Testis (tissue), 2 donors: ENCODE data around the gene MCTP1.

ENCODE experiments used
- POLR2A ChIP-seq: fragments of 450-650 bp; IDR thresholded peaks from one replicate; pipeline ENCODE4 v1.6.1; 2017; ENCODE audit warnings: antibody characterized with exemption, mild to moderate bottlenecking, moderate library complexity
- TF ChIP-seq, protein P1 (sequence below), 3 experiments: fragments of 450-650 bp in 2 of 3; fragments of 200-600 bp in 1 of 3; sonication (generic) in 1 of 3; IDR thresholded peaks; one replicate each; pipeline ENCODE4 v1.5.1; 2016 to 2019; ENCODE audit warnings: antibody characterized with exemption in 3 of 3, mild to moderate bottlenecking in 2 of 3, moderate library complexity in 1 of 3

DNA sequence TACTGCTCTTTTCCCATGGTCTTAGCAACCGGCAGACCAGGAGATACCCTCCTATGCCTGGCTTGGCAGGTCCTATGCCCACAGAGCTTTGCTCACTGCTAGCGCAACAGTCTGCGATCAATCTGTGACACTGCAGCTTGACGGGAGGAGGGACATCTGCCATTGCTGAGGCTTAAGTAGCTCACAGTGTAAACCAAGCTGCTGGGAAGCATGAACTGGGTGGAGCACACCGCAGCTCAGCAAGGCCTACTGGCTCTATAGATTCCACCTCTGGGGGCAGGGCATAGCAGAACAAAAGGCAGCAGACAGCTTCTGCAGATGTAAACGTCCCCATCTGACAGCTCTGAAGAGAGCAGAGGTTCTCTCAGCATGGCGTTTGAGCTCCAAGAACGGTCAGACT is 40.4 kb downstream of the MCTP1 start:
- TF ChIP-seq, protein P1, sequence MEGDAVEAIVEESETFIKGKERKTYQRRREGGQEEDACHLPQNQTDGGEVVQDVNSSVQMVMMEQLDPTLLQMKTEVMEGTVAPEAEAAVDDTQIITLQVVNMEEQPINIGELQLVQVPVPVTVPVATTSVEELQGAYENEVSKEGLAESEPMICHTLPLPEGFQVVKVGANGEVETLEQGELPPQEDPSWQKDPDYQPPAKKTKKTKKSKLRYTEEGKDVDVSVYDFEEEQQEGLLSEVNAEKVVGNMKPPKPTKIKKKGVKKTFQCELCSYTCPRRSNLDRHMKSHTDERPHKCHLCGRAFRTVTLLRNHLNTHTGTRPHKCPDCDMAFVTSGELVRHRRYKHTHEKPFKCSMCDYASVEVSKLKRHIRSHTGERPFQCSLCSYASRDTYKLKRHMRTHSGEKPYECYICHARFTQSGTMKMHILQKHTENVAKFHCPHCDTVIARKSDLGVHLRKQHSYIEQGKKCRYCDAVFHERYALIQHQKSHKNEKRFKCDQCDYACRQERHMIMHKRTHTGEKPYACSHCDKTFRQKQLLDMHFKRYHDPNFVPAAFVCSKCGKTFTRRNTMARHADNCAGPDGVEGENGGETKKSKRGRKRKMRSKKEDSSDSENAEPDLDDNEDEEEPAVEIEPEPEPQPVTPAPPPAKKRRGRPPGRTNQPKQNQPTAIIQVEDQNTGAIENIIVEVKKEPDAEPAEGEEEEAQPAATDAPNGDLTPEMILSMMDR (IDR thresholded peaks at IDR 0.05) = no peak
- TF ChIP-seq POLR2A = no peak
